HEK293 (cell line): ENCODE data around the gene MYLK.

Source experiments
- CTCF ChIA-PET: fragments of 350-600 bp; formaldehyde crosslinking; extraction: SDS; loops from one replicate; lab custom pipeline; 2021; ENCODE audit warnings: antibody characterized with exemption; lab: Yijun Ruan, JAX
- POLR2A ChIA-PET: fragments of 300-600 bp; formaldehyde crosslinking; extraction: SDS; loops from one replicate; lab custom pipeline; 2020; ENCODE audit warnings: antibody characterized with exemption, inconsistent platforms; lab: Yijun Ruan, JAX
- H3K27ac ChIP-seq: fragments of 200-500 bp; sonication (Bioruptor generic); 2 replicates; pipeline ENCODE4 v1.5.1; 2014; ENCODE audit warnings: low read depth, low read length, control low read depth, inconsistent platforms; ENCODE audit errors: extremely low read depth
- H3K36me3 ChIP-seq, 2 experiments: fragments of 200-500 bp in 1 of 2; sonication (Bioruptor generic) in 1 of 2; 1 replicate in 1 of 2; 2 replicates in 1 of 2; pipeline ENCODE4 v1.5.1; 2014 to 2017; ENCODE audit warnings: inconsistent platforms in 2 of 2, low read length in 2 of 2; ENCODE audit not compliant: control insufficient read depth in 2 of 2, insufficient read depth in 1 of 2
- H3K4me1 ChIP-seq: fragments of 200-500 bp; sonication (Bioruptor generic); 2 replicates; pipeline ENCODE4 v1.5.1; 2014; ENCODE audit warnings: mild to moderate bottlenecking, low read length, inconsistent platforms; ENCODE audit not compliant: control insufficient read depth, insufficient read depth
- H3K4me3 ChIP-seq: 2 replicates; pipeline ENCODE4 v1.5.1; 2011; ENCODE audit warnings: low read depth, mild to moderate bottlenecking, control low read depth, low read length, moderate library complexity
- H3K9me3 ChIP-seq: fragments of 200-500 bp; sonication (Bioruptor generic); 2 replicates; pipeline ENCODE4 v1.5.1; 2014; ENCODE audit warnings: low read depth, low read length, inconsistent platforms; ENCODE audit not compliant: control insufficient read depth, insufficient read depth
- FEZF1 ChIP-seq: fragments of 450-650 bp; formaldehyde crosslinking; IDR thresholded peaks from 2 replicates; pipeline ENCODE4 v1.5.1; 2016; ENCODE audit warnings: missing biosample characterization, missing genetic modification characterization
- GLIS1 ChIP-seq: fragments of 450-650 bp; formaldehyde crosslinking; IDR thresholded peaks from 2 replicates; pipeline ENCODE4 v1.5.1; 2016; ENCODE audit warnings: missing biosample characterization, missing genetic modification characterization
- HOXD13 ChIP-seq: sonication (generic); formaldehyde crosslinking; IDR thresholded peaks from 2 replicates; pipeline ENCODE4 v1.8.0; 2022; ENCODE audit warnings: missing genetic modification reagents, borderline replicate concordance
- KLF1 ChIP-seq: fragments of 450-650 bp; formaldehyde crosslinking; IDR thresholded peaks from 2 replicates; pipeline ENCODE4 v1.5.1; 2016; ENCODE audit warnings: missing biosample characterization, missing genetic modification characterization
- ZBTB20 ChIP-seq: fragments of 450-650 bp; formaldehyde crosslinking; IDR thresholded peaks from 2 replicates; pipeline ENCODE4 v1.5.1; 2016; ENCODE audit warnings: missing biosample characterization, missing genetic modification characterization
- ZNF19 ChIP-seq: fragments of 450-650 bp; formaldehyde crosslinking; IDR thresholded peaks from 2 replicates; pipeline ENCODE4; 2016; ENCODE audit warnings: missing biosample characterization, missing genetic modification characterization, low read depth
- ZNF324 ChIP-seq: fragments of 450-650 bp; formaldehyde crosslinking; IDR thresholded peaks from 2 replicates; pipeline ENCODE4 v1.5.1; 2016; ENCODE audit warnings: missing biosample characterization, missing genetic modification characterization
- ZNF404 ChIP-seq: fragments of 450-650 bp; formaldehyde crosslinking; IDR thresholded peaks from 2 replicates; pipeline ENCODE4 v1.5.1; 2017; ENCODE audit warnings: missing biosample characterization, missing genetic modification characterization
- ZNF433 ChIP-seq: fragments of 450-650 bp; formaldehyde crosslinking; IDR thresholded peaks from 2 replicates; pipeline ENCODE4 v1.5.1; 2016; ENCODE audit warnings: missing biosample characterization, missing genetic modification characterization, low read depth
- ZNF561 ChIP-seq: fragments of 450-650 bp; IDR thresholded peaks from 2 replicates; pipeline ENCODE4 v1.5.1; 2018; ENCODE audit warnings: missing biosample characterization, missing genetic modification characterization, borderline replicate concordance
- ZNF571 ChIP-seq: fragments of 450-650 bp; formaldehyde crosslinking; IDR thresholded peaks from 2 replicates; pipeline ENCODE4 v1.5.0; 2017; ENCODE audit warnings: missing biosample characterization, missing genetic modification characterization
- ZNF747 ChIP-seq: fragments of 450-650 bp; formaldehyde crosslinking; IDR thresholded peaks from 2 replicates; pipeline ENCODE4 v1.5.1; 2016; ENCODE audit warnings: missing biosample characterization, missing genetic modification characterization
- ZSCAN16 ChIP-seq: fragments of 450-650 bp; formaldehyde crosslinking; IDR thresholded peaks from 2 replicates; pipeline ENCODE4 v1.5.1; 2016; ENCODE audit warnings: missing biosample characterization, missing genetic modification characterization
- ZSCAN23 ChIP-seq: fragments of 450-650 bp; formaldehyde crosslinking; IDR thresholded peaks from 2 replicates; pipeline ENCODE4 v1.5.1; 2016; ENCODE audit warnings: missing biosample characterization, missing genetic modification characterization
- ZSCAN4 ChIP-seq: fragments of 450-650 bp; formaldehyde crosslinking; IDR thresholded peaks from 2 replicates; pipeline ENCODE4 v1.5.1; 2017; ENCODE audit warnings: missing biosample characterization, missing genetic modification characterization
- TF ChIP-seq, protein P1 (sequence below): fragments of 450-650 bp; formaldehyde crosslinking; IDR thresholded peaks from 2 replicates; pipeline ENCODE4 v1.5.1; 2017; ENCODE audit warnings: missing biosample characterization, mild to moderate bottlenecking, missing genetic modification characterization, moderate library complexity
- TF ChIP-seq, protein P2 (sequence below): fragments of 450-650 bp; formaldehyde crosslinking; IDR thresholded peaks from 2 replicates; pipeline ENCODE4 v1.5.1; 2016; ENCODE audit warnings: missing biosample characterization, missing genetic modification characterization
- TF ChIP-seq, protein P3 (sequence below): fragments of 450-650 bp; formaldehyde crosslinking; IDR thresholded peaks from 2 replicates; pipeline ENCODE4 v1.5.1; 2016; ENCODE audit warnings: missing biosample characterization, missing genetic modification characterization

MYLK gene

GRCh38 chr3:123740391-123740822, 143.7 kb downstream of the MYLK start:
- POLR2A ChIA-PET: no interaction called here
- H3K9me3 ChIP-seq: no peaks in the 10 kb centered on the region
- no peak overlapping the region for H3K4me3 ChIP-seq
- no peak overlapping the region for H3K27ac ChIP-seq
- no peak for TF ChIP-seq ZNF561 (tag by site-specific recombination)
- no peak for TF ChIP-seq ZNF19 (tag by site-specific recombination)
- no peak for TF ChIP-seq ZNF404 (tag by site-specific recombination)
- no peak for TF ChIP-seq ZNF324 (tag by site-specific recombination)
- TF ChIP-seq, protein P1, sequence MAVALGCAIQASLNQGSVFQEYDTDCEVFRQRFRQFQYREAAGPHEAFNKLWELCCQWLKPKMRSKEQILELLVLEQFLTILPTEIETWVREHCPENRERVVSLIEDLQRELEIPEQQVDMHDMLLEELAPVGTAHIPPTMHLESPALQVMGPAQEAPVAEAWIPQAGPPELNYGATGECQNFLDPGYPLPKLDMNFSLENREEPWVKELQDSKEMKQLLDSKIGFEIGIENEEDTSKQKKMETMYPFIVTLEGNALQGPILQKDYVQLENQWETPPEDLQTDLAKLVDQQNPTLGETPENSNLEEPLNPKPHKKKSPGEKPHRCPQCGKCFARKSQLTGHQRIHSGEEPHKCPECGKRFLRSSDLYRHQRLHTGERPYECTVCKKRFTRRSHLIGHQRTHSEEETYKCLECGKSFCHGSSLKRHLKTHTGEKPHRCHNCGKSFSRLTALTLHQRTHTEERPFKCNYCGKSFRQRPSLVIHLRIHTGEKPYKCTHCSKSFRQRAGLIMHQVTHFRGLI: no peak
- TF ChIP-seq, all 188 proteins: peak for 0
- peaks cover 0 to 9% of the 10 kb centered on the region in 2 experiments; a peak in 1 of 3 replicates for H3K36me3 ChIP-seq
- no peaks in the 10 kb centered on the region for H3K4me1 ChIP-seq
- CTCF ChIA-PET: interaction anchor here (0.6 to 1.4 kb wide), 2 partner anchors 98 to 339 kb away, joined by 3 read pairs; no protein-coding TSS in a partner anchor

DNA sequence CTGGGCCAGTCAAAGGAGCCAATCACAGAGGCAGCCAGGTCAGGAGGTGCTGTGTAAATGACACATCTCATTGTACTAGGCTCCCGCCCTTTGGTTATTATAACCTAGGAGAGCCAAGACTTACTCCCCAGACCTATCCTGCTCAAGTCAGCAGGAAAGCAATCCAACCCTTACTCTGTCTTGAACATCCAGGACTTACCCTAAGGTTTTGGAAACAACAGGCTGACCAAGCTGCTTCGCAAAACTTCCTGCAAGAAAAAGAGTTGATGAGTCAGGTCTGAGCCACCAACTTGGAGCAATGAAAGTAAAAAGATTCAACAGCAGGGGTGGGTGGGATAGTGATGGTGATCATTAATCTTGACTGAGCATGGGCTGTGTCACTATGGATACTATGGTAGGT, 144.4 kb downstream of the MYLK start:
- Histone ChIP-seq H3K36me3 (peaks cover 0 to 9% of the 10 kb centered on the region in 2 experiments; a peak in 1 of 3 replicates), H3K27ac (no peak overlapping the region), H3K4me3 (no peak overlapping the region), H3K9me3 (no peaks in the 10 kb centered on the region), H3K4me1 (no peaks in the 10 kb centered on the region)
- CTCF ChIA-PET: interaction anchor here (0.6 to 1.4 kb wide), 2 partner anchors 97 to 340 kb away, joined by 3 read pairs; no protein-coding TSS in a partner anchor
- POLR2A ChIA-PET: no interaction called here
- TF ChIP-seq, protein P2, sequence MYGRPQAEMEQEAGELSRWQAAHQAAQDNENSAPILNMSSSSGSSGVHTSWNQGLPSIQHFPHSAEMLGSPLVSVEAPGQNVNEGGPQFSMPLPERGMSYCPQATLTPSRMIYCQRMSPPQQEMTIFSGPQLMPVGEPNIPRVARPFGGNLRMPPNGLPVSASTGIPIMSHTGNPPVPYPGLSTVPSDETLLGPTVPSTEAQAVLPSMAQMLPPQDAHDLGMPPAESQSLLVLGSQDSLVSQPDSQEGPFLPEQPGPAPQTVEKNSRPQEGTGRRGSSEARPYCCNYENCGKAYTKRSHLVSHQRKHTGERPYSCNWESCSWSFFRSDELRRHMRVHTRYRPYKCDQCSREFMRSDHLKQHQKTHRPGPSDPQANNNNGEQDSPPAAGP: no peak
- no peak for TF ChIP-seq HOXD13 (CRISPR knock-in tag)
- TF ChIP-seq FEZF1 (tag by site-specific recombination): no peak
- no peak for TF ChIP-seq ZNF433
- no peak for TF ChIP-seq ZSCAN16 (tag by site-specific recombination)
- no peak for TF ChIP-seq ZNF571
- no peak for TF ChIP-seq ZSCAN23 (tag by site-specific recombination)
- no peak for TF ChIP-seq ZBTB20 (tag by site-specific recombination)
- no peak for TF ChIP-seq KLF1 (tag by site-specific recombination)
- no peak for TF ChIP-seq ZNF747 (tag by site-specific recombination)
- TF ChIP-seq GLIS1 (tag by site-specific recombination): no peak
- TF ChIP-seq ZSCAN4 (tag by site-specific recombination): no peak
- TF ChIP-seq, protein P3, sequence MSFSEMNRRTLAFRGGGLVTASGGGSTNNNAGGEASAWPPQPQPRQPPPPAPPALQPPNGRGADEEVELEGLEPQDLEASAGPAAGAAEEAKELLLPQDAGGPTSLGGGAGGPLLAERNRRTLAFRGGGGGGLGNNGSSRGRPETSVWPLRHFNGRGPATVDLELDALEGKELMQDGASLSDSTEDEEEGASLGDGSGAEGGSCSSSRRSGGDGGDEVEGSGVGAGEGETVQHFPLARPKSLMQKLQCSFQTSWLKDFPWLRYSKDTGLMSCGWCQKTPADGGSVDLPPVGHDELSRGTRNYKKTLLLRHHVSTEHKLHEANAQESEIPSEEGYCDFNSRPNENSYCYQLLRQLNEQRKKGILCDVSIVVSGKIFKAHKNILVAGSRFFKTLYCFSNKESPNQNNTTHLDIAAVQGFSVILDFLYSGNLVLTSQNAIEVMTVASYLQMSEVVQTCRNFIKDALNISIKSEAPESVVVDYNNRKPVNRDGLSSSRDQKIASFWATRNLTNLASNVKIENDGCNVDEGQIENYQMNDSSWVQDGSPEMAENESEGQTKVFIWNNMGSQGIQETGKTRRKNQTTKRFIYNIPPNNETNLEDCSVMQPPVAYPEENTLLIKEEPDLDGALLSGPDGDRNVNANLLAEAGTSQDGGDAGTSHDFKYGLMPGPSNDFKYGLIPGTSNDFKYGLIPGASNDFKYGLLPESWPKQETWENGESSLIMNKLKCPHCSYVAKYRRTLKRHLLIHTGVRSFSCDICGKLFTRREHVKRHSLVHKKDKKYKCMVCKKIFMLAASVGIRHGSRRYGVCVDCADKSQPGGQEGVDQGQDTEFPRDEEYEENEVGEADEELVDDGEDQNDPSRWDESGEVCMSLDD (tag by site-specific recombination): no peak
